Stimulated activated CD8-positive, alpha-beta memory T cell treated with anti-CD3 and anti-CD28 coated beads, Interleukin-7, amount 100 ng/mL, for 1 hour (primary cell): Measurements from ENCODE around the gene IMPACT.

Experiments
- DNase-seq, 2 donors: peaks; one replicate each; pipeline ENCODE4 v3.0.0-alpha.2; 2020; ENCODE audit warnings: low read depth in 2 of 2

Gene IMPACT

GRCh38 chr18:24426398-24427294 lies at the start of gene IMPACT:
Gene IMPACT, plus strand, starts transcription at chr18:24426670. Its CDS starts 87 bp downstream, at chr18:24426757.
- peak; percentile 48 to 58 for DNase-seq

GRCh38 chr18:24378598-24378997 lies 47.9 kb upstream of the IMPACT start:
- DNase-seq = no peak

- DNase-seq = no peak
Observed at GRCh38 chr18:24380163-24380747, 46.2 kb upstream of the IMPACT start.

DNA sequence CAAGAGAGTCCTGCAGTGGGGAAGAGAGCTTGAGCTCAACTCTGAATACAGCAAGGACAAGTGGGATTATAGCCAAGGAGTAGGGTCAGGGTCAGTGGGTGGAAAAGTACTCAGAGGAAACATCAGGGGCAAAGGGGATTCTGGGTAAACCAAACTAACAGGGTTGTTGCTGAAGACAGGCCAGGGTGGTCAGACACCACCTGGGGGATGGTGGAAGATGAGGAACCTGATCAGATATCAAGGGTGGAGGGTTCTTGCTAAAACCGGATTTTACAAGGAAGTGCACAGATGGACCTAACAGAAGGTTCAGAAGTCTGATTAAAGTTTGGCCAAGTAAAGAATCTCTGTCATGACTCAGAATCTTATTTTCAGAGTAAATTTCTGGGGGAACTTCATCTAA lies 45.3 kb upstream of the IMPACT start:
- DNase-seq = no peak

GRCh38 chr18:24386681-24387080 lies 39.8 kb upstream of the IMPACT start:
- no peak for DNase-seq

GRCh38 chr18:24388957-24389356 lies 37.5 kb upstream of the IMPACT start:
- no peak for DNase-seq

- DNase-seq = no peak
Observed at GRCh38 chr18:24395049-24395795, 31.2 kb upstream of the IMPACT start.

DNA sequence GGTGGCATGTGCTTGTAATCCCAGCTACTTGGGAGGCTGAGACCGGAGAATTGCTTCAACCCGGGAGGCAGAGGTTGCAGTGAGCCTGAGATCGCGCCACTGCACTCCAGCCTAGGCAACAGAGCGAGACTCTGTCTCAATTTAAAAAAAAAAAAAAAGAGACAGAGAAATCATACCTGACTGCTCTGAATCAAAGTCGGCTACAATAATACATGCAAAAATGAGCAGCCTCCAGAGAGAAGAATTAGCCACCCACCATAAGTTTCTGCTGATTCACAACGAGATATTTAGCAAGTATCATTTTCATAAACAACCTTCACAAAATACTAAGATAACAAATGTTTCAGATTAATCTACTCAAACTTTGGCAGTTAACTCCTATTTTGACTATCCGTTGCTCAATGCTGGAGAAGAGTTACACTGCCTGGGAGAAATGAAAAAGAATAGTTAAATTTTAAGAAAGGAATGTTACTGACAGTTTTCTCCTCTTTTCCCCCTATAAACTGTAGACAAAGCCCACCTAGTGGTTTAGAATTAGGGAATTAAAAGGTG lies 30.3 kb upstream of the IMPACT start:
- no peak for DNase-seq

DNA sequence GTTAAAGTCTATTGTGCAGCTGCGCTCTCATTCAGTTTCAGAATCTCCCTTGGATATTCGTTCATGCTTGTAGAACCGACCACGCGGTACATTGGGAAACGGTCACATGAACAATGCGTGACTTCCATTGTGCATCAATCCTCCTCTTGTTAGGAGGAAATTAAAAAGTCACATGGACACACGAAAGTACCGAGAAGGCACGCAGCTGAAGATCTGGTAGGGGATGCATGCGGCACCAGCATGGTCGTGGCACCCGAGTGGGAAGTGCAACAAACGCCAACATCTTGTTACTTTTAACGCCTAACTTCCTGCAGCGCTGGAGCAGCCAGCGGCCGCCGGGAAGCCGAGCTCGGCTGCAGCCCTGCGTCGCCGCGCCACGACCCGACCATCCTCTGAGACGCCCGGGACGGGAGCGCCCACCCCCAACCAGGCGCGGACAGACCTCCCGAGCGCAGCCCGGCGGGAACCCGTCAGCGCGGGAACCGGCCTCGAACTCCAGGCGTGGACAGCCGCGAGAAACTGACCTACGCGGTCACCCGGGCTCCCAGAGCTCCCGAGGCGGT lies 29.3 kb upstream of the IMPACT start:
- DNase-seq = no peak

GRCh38 chr18:24397694-24398368 lies 28.6 kb upstream of the IMPACT start, which contains the start of gene OSBPL1A:
Gene OSBPL1A, minus strand, starts transcription at chr18:24397824. Its CDS starts 20,291 bp downstream, at chr18:24377533.
- DNase-seq = peak; percentile 49 to 64

DNA sequence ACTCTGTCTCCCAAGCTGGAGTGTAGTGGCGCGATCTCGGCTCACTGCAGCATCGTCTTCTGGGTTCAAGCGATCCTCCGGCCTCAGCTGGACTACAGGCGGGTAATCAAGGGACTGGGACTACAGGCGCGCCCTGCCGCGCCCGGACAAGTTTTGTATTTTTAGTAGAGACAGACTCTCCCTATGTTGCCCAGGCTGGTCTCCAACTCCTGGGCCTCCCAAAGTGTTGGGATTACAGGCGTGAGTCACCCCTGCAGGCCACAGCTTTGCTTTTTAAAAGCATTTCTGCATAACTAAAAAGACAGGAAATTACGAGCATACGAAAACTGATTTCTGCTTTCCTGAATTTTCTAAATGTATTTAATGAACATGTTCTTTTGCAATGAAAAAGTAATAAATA lies 27.9 kb upstream of the IMPACT start:
- no peak for DNase-seq

- DNase-seq = no peak
Observed at GRCh38 chr18:24400587-24400986, 25.9 kb upstream of the IMPACT start.

DNA sequence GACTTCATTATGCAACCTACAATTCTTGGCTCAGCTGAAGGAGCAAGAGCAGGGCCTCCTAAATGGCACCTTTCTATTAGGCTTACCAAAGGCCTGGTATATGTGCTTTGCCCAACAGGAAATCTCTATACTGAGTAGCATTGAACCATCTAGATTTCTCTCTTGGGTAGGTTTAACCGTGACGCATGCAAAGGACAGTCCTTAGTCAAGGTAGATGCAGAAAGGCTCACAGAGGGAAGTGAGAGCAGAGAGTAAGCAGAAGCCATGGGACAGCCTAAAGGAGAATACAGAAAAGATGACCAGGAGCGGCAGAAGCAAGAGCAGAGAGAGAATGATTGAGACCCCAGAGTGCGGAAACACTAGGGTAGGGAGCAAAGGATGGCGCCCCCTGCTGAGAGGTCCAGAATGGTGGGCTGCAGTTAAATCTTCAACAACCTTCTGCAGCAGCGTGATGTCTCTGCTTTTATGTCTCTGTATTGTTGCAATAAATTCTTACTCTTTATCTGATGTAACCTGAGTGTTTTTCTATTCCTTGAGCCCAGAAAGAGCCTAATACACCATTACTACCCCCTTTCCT lies 24.2 kb upstream of the IMPACT start:
- DNase-seq = no peak

DNA sequence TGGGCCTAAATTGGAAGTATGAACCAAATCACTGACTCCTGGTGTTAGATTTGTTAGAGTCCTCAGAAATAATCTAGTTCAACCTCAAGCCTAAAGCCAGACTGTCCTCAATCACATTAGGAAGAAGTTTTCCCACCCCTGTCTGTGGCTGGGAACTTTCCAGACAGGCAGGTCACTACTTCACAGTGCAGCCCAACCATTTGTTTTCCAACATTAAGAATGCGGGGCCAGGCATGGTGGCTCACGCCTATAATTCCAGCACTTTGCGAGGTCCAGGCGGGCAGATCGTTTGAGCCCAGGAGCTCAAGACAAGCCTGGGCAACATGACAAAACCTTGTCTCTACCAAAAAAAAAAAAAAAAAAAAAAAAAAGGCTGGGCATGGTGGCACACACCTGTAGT lies 23.4 kb upstream of the IMPACT start:
- DNase-seq = no peak

DNA sequence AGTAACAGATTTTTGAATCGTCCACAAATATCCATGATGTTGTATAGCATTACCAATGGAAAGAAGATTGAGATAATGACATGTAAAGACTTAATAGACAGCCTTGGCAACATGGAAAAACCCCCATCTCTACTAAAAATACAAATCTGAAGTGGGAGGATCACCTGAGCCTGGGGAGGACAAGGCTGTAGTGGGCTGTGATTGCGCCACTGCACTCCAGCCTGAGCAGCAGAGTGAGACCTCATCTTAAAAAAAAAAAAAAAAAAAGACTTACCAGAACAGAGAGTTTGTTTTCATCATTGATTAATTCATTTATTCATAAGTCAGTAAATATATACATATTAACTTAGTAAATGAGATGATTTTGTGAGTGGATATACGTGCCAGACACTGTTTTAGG lies 21.9 kb upstream of the IMPACT start:
- no peak for DNase-seq

- DNase-seq = no peak
Observed at GRCh38 chr18:24408496-24408895, 18.0 kb upstream of the IMPACT start.

DNA sequence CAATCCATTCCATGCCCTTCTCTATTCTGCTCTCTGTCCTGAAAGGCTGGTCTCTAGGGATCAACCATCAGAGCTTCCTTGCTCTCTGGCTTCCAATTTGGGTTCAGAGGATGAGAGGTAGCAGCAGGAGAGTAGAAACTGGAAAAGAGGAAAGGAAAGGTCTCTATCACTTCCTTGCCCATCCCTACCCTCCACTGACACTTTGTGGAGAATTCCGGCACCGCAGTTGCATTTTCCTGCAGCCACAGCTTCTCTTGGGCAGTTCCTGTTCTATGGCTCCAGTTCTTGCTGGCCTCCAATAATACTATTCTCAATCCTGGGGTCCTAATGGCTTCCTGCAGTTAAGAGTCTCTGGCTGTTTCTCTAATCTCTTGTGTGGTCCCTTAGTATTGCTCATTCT lies 13.3 kb upstream of the IMPACT start:
- no peak for DNase-seq

DNA sequence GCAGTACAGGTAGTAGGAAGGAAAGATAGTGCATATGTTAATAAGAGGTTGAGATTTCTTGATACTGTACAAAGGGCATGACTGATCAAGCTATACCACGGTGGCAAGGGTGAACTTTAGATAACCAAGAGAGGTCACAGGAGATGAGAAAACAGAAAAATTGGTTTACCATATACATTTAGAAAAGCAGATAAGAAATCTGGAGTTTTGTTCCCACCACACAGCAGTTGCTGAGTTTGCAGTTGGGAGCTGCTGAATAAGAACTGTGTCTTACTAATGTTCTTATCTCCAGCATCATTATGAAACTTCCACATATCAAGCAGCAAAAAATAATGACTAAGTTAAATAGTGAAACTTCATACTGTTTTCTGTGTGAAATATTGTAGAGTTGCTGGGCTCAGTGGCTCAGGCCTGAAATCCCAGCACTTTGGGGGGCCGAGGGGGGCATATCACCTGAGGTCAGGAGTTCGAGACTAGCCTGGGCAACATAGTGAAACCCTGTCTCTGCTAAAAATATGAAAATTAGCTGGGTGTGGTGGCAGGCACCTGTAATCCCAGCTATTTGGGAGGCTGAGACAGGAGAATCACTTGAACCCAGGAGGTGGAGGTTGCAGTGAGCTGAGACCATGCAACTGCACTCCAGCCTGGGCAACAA lies 12.0 kb upstream of the IMPACT start:
- DNase-seq = no peak

GRCh38 chr18:24417480-24417879 lies 9.0 kb upstream of the IMPACT start:
- no peak for DNase-seq

GRCh38 chr18:24420551-24420950 lies 5.9 kb upstream of the IMPACT start:
- no peak for DNase-seq
